ENCODE results near the gene EMC10.

The EMC10 gene

GRCh38 chr19:50494186-50495019, 18.1 kb downstream of the EMC10 start:
- TF ChIP-seq CTCF (conservative IDR thresholded peaks at IDR 0.05): no peak
- H3K27ac ChIP-seq: no peak overlapping the region

- no peak for TF ChIP-seq CTCF (conservative IDR thresholded peaks at IDR 0.05)
Observed at GRCh38 chr19:50495020-50495531, 18.8 kb downstream of the EMC10 start.

GRCh38 chr19:50496189-50497021, 20.1 kb downstream of the EMC10 start:
- no peak for TF ChIP-seq CTCF (conservative IDR thresholded peaks at IDR 0.05)
- H3K27ac ChIP-seq: no peak overlapping the region

More at GRCh38 chr19:50495020-50495531, 18.8 kb downstream of the EMC10 start:
- no peak overlapping the region for H3K27ac ChIP-seq

- no peak overlapping the region for H3K27ac ChIP-seq
- no peak for TF ChIP-seq CTCF (conservative IDR thresholded peaks at IDR 0.05)
Observed at GRCh38 chr19:50497022-50497405, 20.7 kb downstream of the EMC10 start.

- TF ChIP-seq CTCF (conservative IDR thresholded peaks at IDR 0.05): no peak
- H3K27ac ChIP-seq: no peak overlapping the region
Observed at GRCh38 chr19:50498219-50499056, 22.1 kb downstream of the EMC10 start.

GRCh38 chr19:50500060-50500752, 23.9 kb downstream of the EMC10 start:
- TF ChIP-seq CTCF (conservative IDR thresholded peaks at IDR 0.05): peak; percentile 46
- no peak overlapping the region for H3K27ac ChIP-seq

Measured in VCaP (cell line).